Osteocyte (in vitro differentiated cells): ENCODE data around the gene WDHD1. TPM values are rescaled to one million over a fixed set of nuclear protein-coding genes. Genes with fewer than 3 reads are reported as not detected.

Experiments used
- DNase-seq: peaks from one replicate; pipeline ENCODE4 v3.0.0; 2021; ENCODE audit warnings: mixed read lengths; ENCODE audit not compliant: unreplicated experiment; ENCODE audit errors: extremely low spot score
- H3K27ac Mint-ChIP-seq: one replicate; pipeline ENCODE4 v1.8.0; 2021; ENCODE audit warnings: mild to moderate bottlenecking, mixed read lengths; ENCODE audit not compliant: unreplicated experiment
- H3K27me3 Mint-ChIP-seq: one replicate; pipeline ENCODE4 v1.8.0; 2021; ENCODE audit warnings: mixed read lengths; ENCODE audit not compliant: unreplicated experiment
- H3K36me3 Mint-ChIP-seq: one replicate; pipeline ENCODE4 v1.8.0; 2021; ENCODE audit warnings: mixed read lengths; ENCODE audit not compliant: unreplicated experiment
- H3K4me1 Mint-ChIP-seq: one replicate; pipeline ENCODE4 v1.8.0; 2021; ENCODE audit warnings: mixed read lengths; ENCODE audit not compliant: unreplicated experiment
- H3K4me3 Mint-ChIP-seq: one replicate; pipeline ENCODE4 v1.8.0; 2021; ENCODE audit warnings: mild to moderate bottlenecking, moderate library complexity, mixed read lengths; ENCODE audit not compliant: unreplicated experiment
- H3K9me3 Mint-ChIP-seq: one replicate; pipeline ENCODE4 v1.8.0; 2021; ENCODE audit warnings: mixed read lengths; ENCODE audit not compliant: unreplicated experiment
- total RNA-seq: library from RNA; stranded (reverse); gene quantifications from 2 replicates; pipeline ENCODE4 v1.2.1, GENCODE V29; 2021
- TF ChIP-seq, protein P1 (sequence below): fragments of 200-600 bp; sonication (generic); IDR thresholded peaks from 2 replicates; pipeline ENCODE4 v1.5.0; 2021; ENCODE audit warnings: antibody characterized with exemption, mild to moderate bottlenecking, moderate library complexity

WDHD1 gene
- total RNA-seq, 1 donor from 2014 or later, result 7.0 TPM

- Mint-ChIP-seq H3K4me1 (no peaks in the 10 kb centered on the region), H3K36me3 (peaks cover 1% of the 10 kb centered on the region), H3K27ac (no peak overlapping the region), H3K4me3 (no peak overlapping the region), H3K9me3 (no peaks in the 10 kb centered on the region), H3K27me3 (no peaks in the 10 kb centered on the region)
- TF ChIP-seq, protein P1, sequence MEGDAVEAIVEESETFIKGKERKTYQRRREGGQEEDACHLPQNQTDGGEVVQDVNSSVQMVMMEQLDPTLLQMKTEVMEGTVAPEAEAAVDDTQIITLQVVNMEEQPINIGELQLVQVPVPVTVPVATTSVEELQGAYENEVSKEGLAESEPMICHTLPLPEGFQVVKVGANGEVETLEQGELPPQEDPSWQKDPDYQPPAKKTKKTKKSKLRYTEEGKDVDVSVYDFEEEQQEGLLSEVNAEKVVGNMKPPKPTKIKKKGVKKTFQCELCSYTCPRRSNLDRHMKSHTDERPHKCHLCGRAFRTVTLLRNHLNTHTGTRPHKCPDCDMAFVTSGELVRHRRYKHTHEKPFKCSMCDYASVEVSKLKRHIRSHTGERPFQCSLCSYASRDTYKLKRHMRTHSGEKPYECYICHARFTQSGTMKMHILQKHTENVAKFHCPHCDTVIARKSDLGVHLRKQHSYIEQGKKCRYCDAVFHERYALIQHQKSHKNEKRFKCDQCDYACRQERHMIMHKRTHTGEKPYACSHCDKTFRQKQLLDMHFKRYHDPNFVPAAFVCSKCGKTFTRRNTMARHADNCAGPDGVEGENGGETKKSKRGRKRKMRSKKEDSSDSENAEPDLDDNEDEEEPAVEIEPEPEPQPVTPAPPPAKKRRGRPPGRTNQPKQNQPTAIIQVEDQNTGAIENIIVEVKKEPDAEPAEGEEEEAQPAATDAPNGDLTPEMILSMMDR, result no peak
- DNase-seq, result no peak
Observed at GRCh38 chr14:55019968-55020554, 6.8 kb downstream of the WDHD1 start.

DNA sequence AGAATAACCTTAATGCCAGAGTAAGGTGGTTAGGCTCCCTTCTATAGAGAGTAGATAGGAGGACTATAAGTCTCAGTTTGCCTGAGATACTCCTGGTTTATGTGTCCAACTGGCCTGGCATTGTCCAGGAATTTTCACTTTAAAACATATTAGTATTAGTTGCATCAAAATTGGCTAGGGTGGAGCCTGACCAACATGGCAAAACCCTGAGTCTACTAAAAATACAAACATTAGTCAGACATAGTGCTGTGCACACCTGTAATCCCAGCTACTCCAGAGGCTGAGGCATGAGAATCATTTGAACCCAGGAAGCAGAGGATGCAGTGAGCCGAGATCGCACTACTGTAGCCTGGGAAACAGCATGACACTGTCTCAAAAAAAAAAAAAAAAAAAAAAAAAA is 11.9 kb downstream of the WDHD1 start:
- DNase-seq, result no peak
- TF ChIP-seq, protein P1, result no peak
- peaks cover 8% of the 10 kb centered on the region for H3K36me3 Mint-ChIP-seq
- H3K27ac Mint-ChIP-seq, result no peak overlapping the region
- H3K4me1 Mint-ChIP-seq, result no peaks in the 10 kb centered on the region
- no peaks in the 10 kb centered on the region for H3K27me3 Mint-ChIP-seq
- no peak overlapping the region for H3K4me3 Mint-ChIP-seq
- no peaks in the 10 kb centered on the region for H3K9me3 Mint-ChIP-seq

- no peak overlapping the region for H3K27ac Mint-ChIP-seq
- H3K4me1 Mint-ChIP-seq, result no peaks in the 10 kb centered on the region
- no peaks in the 10 kb centered on the region for H3K27me3 Mint-ChIP-seq
- no peak overlapping the region for H3K4me3 Mint-ChIP-seq
- peaks cover 3% of the 10 kb centered on the region for H3K36me3 Mint-ChIP-seq
- DNase-seq, result no peak
- no peaks in the 10 kb centered on the region for H3K9me3 Mint-ChIP-seq
- TF ChIP-seq, protein P1, result no peak
Observed at GRCh38 chr14:55005071-55005470, 21.8 kb downstream of the WDHD1 start.

DNA sequence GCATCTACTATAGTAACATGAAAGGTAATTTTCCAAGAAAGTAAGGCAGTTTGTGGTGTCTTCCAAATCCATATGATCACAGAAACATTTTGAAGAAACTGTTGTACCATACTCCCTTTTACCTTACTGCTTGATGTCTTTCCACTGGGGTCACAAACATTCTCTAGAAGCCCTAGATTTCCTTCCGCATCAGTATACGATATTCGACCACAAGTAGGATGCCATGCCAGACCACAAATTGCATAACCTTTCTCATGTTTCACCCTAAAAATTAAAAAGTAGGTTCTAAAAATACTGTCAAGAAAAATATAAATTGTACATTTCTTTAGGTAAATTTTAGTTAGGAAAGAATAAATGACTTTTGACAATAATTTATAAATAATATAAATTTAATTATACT is 26.5 kb downstream of the WDHD1 start:
- DNase-seq, result no peak
- Mint-ChIP-seq H3K4me1 (no peaks in the 10 kb centered on the region), H3K36me3 (peaks cover 5% of the 10 kb centered on the region), H3K27me3 (no peaks in the 10 kb centered on the region), H3K9me3 (no peaks in the 10 kb centered on the region), H3K27ac (no peak overlapping the region), H3K4me3 (no peak overlapping the region)
- TF ChIP-seq, protein P1, result no peak

DNA sequence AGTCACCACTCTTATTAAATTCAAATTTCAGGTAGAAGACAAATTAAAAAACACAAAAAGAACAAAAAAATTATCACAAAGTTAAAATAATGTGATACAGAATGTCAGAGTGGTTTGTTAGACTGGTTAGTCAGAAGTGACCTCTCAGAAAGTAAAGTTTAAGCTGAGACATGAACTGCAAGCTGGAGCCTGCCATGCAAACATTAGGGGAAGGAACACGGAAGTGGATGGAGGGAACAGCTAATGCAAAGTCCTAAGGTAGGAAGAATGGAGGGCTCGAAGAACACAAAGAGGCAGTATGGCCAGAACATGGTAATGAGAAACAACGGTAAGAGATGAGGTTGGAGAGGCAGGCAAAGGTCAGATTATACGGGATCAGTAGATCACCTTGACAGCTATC is 41.7 kb downstream of the WDHD1 start:
- Mint-ChIP-seq H3K27me3 (no peaks in the 10 kb centered on the region), H3K36me3 (peaks cover 4% of the 10 kb centered on the region), H3K4me3 (no peak overlapping the region), H3K27ac (no peak overlapping the region), H3K4me1 (no peaks in the 10 kb centered on the region), H3K9me3 (no peaks in the 10 kb centered on the region)
- TF ChIP-seq, protein P1, result no peak
- no peak for DNase-seq
